Hematopoietic multipotent progenitor cell treated with erythropoietin and hydrocortisone succinate and interleukin-3 and kit ligand, for 6 days (in vitro differentiated cells): ENCODE measurements around the gene USP51.
A peak's percentile ranks its signal among the peaks of the same experiment; 100 is the strongest.
"Not testable (repeated sequence)": the region's sequence is repeated elsewhere in the genome, so short reads cannot be mapped to it uniquely, and the experiment has no call there.

Experiments used
- DNase-seq: peaks from one replicate; pipeline ENCODE4 v3.0.0-alpha.2; 2015

USP51 gene

GRCh38 chrX:55464050-55464449 lies 25.6 kb downstream of the USP51 start:
- DNase-seq, result not testable (repeated sequence)

DNA sequence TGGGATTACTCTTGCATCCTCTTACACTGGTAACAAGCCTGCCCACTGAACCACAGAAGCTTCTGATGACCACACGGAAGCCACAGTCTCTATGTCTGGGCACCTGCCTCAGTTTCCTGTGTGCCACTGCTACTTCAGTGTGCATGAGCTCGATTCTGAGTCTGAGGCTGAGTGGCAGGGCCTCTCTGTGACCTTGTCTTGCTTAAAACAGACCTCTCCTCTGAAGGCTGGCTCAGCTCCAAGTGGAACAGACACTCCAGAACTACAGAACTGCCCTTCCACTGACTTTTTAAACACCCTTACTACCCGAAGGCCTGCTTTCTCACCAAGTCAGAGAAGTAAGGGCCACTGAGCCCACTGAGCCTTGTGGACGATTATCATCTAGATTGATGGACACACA lies 29.7 kb downstream of the USP51 start:
- not testable (repeated sequence) for DNase-seq

- DNase-seq, result not testable (repeated sequence)
Observed at GRCh38 chrX:55459426-55459825, 30.2 kb downstream of the USP51 start.

GRCh38 chrX:55455708-55456107 lies 33.9 kb downstream of the USP51 start:
- not testable (repeated sequence) for DNase-seq

DNA sequence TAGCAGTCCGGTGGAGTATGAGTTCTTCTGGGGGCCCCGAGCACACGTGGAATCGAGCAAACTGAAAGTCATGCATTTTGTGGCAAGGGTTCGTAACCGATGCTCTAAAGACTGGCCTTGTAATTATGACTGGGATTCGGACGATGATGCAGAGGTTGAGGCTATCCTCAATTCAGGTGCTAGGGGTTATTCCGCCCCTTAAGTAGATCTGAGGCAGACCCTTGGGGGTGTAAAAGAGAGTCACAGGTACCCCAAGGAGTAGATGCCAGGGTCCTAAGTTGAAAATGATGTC lies 36.9 kb downstream of the USP51 start:
- DNase-seq, result peak; percentile 4

GRCh38 chrX:55451990-55452832 lies 37.4 kb downstream of the USP51 start, which contains the start of gene MAGEH1:
MAGEH1 (plus strand) TSS chrX:55452127; CDS start chrX:55452375, 248 bp downstream.
- DNase-seq, result peak; percentile 88

DNA sequence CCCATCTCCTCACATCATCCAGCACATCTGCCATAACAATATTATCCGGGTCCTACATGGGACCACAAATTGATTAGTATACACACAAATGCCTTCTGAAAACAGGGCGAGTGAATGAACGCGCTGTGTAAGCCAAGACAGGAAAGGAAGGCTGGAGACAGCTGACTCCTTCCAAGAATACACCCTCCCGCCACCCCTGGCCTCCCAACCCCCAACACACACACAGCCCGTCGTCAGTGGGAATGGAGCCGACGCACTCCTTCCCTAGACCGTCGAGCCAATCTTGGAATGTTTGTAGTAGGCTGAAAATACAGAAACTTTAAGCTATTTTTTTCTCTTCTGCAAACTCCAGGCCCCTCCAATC lies 38.0 kb downstream of the USP51 start:
- no peak for DNase-seq

DNA sequence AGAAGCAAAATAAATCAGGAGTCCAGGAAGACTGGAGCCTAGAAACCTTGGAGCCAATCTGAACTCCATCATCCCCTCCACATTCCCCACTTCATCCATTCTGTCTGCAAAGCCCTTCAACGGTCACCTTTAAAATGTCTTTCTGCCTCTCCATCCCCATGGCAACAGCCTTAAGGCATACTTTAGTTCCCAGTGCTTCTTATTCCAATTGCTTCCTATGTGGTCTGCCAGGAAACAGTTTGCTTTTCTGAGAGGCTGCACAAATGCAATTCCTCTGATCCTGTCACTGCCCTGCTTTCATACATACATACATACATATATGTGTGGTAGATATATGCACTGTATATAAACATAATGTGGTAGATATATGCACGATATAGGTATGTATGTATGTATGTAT lies 38.5 kb downstream of the USP51 start:
- DNase-seq, result no peak

DNA sequence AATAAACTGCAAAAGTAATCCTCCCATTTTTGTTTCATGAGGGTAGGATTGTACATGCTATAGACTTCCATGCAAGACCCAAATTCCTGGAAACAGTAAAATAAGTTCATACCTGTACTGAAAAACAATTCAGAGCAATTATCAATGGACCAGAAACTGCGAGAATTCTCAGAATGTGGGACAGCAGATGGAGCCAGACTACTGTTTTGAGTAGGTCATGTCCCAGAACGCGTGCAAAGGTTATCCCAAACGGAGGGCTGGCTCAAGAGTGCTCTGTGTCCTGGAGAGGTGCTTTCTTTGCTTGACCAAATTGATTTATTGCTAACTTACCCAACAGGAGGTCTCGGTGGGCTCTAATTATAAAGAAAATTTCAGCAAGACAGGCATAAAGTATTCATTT lies 39.4 kb downstream of the USP51 start:
- peak; percentile 3 for DNase-seq

GRCh38 chrX:55443468-55443867 lies 46.2 kb downstream of the USP51 start:
- not testable (repeated sequence) for DNase-seq
